GM18511 (cell line): ENCODE measurements around the gene G6PD.
"Not testable (repeated sequence)": the region's sequence is repeated elsewhere in the genome, so short reads cannot be mapped to it uniquely, and the experiment has no call there.

Experiments
- ATAC-seq: cut with Tn5 transposase; IDR thresholded peaks from one replicate; pipeline ENCODE4 v1.9.1; 2021; ENCODE audit warnings: mild to moderate bottlenecking, moderate library complexity; ENCODE audit not compliant: unreplicated experiment

G6PD gene

GRCh38 chrX:154546354-154547244, at the start of gene G6PD:
Gene G6PD, minus strand, starts transcription at chrX:154546846. Its CDS starts 691 bp downstream, at chrX:154546155.
- ATAC-seq: peak; percentile 43

GRCh38 chrX:154595559-154596249, 49.1 kb upstream of the G6PD start:
- no peak for ATAC-seq

- ATAC-seq: no peak
Observed at GRCh38 chrX:154594491-154594890, 47.8 kb upstream of the G6PD start.

GRCh38 chrX:154593201-154593600, 46.6 kb upstream of the G6PD start:
- no peak for ATAC-seq

GRCh38 chrX:154592505-154592904, 45.9 kb upstream of the G6PD start:
- no peak for ATAC-seq

- ATAC-seq: not testable (repeated sequence)
Observed at GRCh38 chrX:154590415-154590814, 43.8 kb upstream of the G6PD start.

GRCh38 chrX:154584585-154585183, 38.0 kb upstream of the G6PD start, which contains the start of gene CTAG1A:
Gene CTAG1A, plus strand, starts transcription at chrX:154585133. Its CDS starts 74 bp downstream, at chrX:154585207.
- not testable (repeated sequence) for ATAC-seq

GRCh38 chrX:154582994-154583393, 36.3 kb upstream of the G6PD start:
- ATAC-seq: not testable (repeated sequence)

GRCh38 chrX:154575076-154575475, 28.4 kb upstream of the G6PD start:
- peak; percentile 50 for ATAC-seq

GRCh38 chrX:154573061-154573460, 26.4 kb upstream of the G6PD start:
- ATAC-seq: not testable (repeated sequence)

GRCh38 chrX:154570361-154570760, 23.7 kb upstream of the G6PD start:
- ATAC-seq: not testable (repeated sequence)

GRCh38 chrX:154562295-154562694, 15.6 kb upstream of the G6PD start:
- ATAC-seq: not testable (repeated sequence)

- ATAC-seq: not testable (repeated sequence)
Observed at GRCh38 chrX:154560326-154560725, 13.7 kb upstream of the G6PD start.

GRCh38 chrX:154558896-154559295, 12.2 kb upstream of the G6PD start:
- ATAC-seq: not testable (repeated sequence)

GRCh38 chrX:154558060-154558690, 11.5 kb upstream of the G6PD start:
- ATAC-seq: not testable (repeated sequence)

- ATAC-seq: not testable (repeated sequence)
Observed at GRCh38 chrX:154552112-154552806, 5.6 kb upstream of the G6PD start.

- ATAC-seq: no peak
Observed at GRCh38 chrX:154549766-154550165, 3.1 kb upstream of the G6PD start.

- no peak for ATAC-seq
Observed at GRCh38 chrX:154548028-154548316, 1.3 kb upstream of the G6PD start.

GRCh38 chrX:154547245-154548027, 790 bp upstream of the G6PD start, which contains the start of gene IKBKG:
Gene IKBKG, plus strand, starts transcription at chrX:154547620. Its CDS starts 4,383 bp downstream, at chrX:154552003.
- ATAC-seq: peak; percentile 75
